Nephron progenitor cell (in vitro differentiated cells): Measurements from ENCODE around the gene TMEM87A.

Experiments
- DNase-seq: peaks from one replicate; pipeline ENCODE4 v3.0.0; 2021
- H3K27ac Mint-ChIP-seq: 2 replicates; pipeline ENCODE4 v1.8.0; 2021; ENCODE audit warnings: mild to moderate bottlenecking, moderate library complexity, mixed read lengths
- H3K27me3 Mint-ChIP-seq: 2 replicates; pipeline ENCODE4 v1.8.0; 2021; ENCODE audit warnings: mild to moderate bottlenecking, low read depth, mixed read lengths; ENCODE audit not compliant: poor library complexity
- H3K36me3 Mint-ChIP-seq: 2 replicates; pipeline ENCODE4 v1.8.0; 2021; ENCODE audit warnings: low read depth, mixed read lengths
- H3K4me1 Mint-ChIP-seq: 2 replicates; pipeline ENCODE4 v1.8.0; 2021; ENCODE audit warnings: mixed read lengths
- H3K4me3 Mint-ChIP-seq: 2 replicates; pipeline ENCODE4 v1.8.0; 2021; ENCODE audit warnings: mild to moderate bottlenecking, moderate library complexity, mixed read lengths
- H3K9me3 Mint-ChIP-seq: 2 replicates; pipeline ENCODE4 v1.8.0; 2021; ENCODE audit warnings: mild to moderate bottlenecking, moderate library complexity, mixed read lengths
- TF ChIP-seq, protein P1 (sequence below): fragments of 200-600 bp; sonication (generic); IDR thresholded peaks from 2 replicates; pipeline ENCODE4 v1.5.0; 2021; ENCODE audit warnings: antibody characterized with exemption

The TMEM87A gene

DNA sequence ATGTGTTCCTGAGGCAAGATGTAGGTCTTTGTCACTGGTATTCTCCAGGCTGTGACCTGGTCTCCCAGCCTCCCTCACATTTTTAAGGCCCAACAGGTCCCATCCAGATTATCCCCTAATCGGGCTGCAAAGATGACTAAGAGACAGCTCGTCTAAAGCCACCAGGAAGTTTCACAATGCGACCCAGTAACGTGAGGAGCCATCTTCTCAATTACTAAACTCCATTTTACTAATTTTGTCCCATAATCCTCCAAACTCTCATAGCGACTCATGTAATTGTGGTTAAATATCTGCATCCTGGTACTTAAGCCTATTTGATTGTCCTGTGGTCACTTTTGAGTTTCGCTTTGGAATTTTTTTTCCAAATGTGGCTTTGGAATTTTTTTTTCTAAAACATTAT is 108.1 kb downstream of the TMEM87A start:
- H3K9me3 Mint-ChIP-seq = no peaks in the 10 kb centered on the region
- DNase-seq = no peak
- H3K27me3 Mint-ChIP-seq = no peaks in the 10 kb centered on the region
- no peak overlapping the region for H3K27ac Mint-ChIP-seq
- no peak overlapping the region for H3K4me3 Mint-ChIP-seq
- TF ChIP-seq, protein P1, sequence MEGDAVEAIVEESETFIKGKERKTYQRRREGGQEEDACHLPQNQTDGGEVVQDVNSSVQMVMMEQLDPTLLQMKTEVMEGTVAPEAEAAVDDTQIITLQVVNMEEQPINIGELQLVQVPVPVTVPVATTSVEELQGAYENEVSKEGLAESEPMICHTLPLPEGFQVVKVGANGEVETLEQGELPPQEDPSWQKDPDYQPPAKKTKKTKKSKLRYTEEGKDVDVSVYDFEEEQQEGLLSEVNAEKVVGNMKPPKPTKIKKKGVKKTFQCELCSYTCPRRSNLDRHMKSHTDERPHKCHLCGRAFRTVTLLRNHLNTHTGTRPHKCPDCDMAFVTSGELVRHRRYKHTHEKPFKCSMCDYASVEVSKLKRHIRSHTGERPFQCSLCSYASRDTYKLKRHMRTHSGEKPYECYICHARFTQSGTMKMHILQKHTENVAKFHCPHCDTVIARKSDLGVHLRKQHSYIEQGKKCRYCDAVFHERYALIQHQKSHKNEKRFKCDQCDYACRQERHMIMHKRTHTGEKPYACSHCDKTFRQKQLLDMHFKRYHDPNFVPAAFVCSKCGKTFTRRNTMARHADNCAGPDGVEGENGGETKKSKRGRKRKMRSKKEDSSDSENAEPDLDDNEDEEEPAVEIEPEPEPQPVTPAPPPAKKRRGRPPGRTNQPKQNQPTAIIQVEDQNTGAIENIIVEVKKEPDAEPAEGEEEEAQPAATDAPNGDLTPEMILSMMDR = no peak
- H3K36me3 Mint-ChIP-seq = peaks cover 70% of the 10 kb centered on the region
- H3K4me1 Mint-ChIP-seq = no peaks in the 10 kb centered on the region

DNA sequence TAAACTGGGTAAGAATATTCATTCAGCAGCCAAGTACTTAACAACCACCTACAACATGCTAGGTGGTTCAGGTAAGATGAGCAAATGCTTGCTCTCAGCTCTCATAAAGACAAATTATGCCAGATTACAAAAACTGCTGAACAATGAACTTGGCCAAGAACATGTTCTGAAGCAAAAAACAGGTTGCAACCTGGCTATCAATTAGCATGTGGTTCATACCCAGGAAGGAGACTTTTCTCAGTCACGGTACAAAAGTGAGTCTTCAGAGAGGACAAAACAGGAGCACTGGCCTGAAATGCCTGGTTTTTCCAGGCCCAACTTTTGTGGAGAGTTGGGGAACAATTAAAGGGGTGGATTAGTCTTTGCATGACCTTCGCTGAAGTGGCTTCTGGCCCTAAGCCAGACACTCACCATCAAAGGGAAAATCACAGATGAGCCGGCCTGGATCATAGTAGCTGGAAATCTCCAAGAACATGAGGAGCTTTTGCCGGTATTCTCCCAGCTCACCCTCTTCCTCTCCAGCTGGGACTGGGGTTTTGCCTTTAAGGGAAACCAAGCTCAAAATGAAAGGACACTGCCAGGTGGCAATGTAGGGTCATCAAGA is 109.2 kb downstream of the TMEM87A start:
- peaks cover 67% of the 10 kb centered on the region for H3K36me3 Mint-ChIP-seq
- TF ChIP-seq, protein P1 = no peak
- no peak for DNase-seq

DNA sequence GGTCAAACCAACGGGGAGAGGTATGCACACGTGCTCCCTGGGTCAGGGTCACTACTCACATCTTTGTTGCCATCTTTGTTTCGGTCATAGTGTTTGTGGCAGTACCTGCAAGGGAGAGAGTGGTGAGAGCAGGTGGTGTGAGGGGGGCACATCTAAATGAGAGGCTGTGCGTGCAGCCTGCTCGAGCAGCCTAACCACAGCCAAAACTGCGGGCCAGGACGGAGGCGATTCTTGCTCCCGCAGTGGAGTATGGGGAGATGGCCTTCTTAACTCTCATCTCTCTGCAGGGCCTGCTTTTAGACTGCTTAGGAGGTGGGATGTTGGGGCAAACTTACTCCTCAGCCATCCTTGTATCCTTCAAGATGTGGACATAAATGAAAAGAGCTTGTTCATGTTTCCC is 109.9 kb downstream of the TMEM87A start:
- H3K9me3 Mint-ChIP-seq = no peaks in the 10 kb centered on the region
- DNase-seq = no peak
- no peaks in the 10 kb centered on the region for H3K4me1 Mint-ChIP-seq
- H3K27me3 Mint-ChIP-seq = no peaks in the 10 kb centered on the region
- H3K4me3 Mint-ChIP-seq = no peak overlapping the region
- H3K27ac Mint-ChIP-seq = peak overlapping the region; percentile 58
- TF ChIP-seq, protein P1 = no peak
- H3K36me3 Mint-ChIP-seq = peaks cover 72% of the 10 kb centered on the region

More for the DNA sequence above, 109.2 kb downstream of the TMEM87A start:
- Mint-ChIP-seq H3K27me3 (no peaks in the 10 kb centered on the region), H3K4me3 (no peak overlapping the region), H3K27ac (no peak overlapping the region), H3K9me3 (no peaks in the 10 kb centered on the region), H3K4me1 (no peaks in the 10 kb centered on the region)
